Glutamatergic neuron (in vitro differentiated cells): ENCODE measurements around the gene KISS1. TPM values are rescaled to one million over a fixed set of nuclear protein-coding genes. Genes with fewer than 3 reads are reported as not detected.

Experiments
- DNase-seq: peaks from one replicate; pipeline ENCODE4 v3.0.0; 2022
- H3K27ac Mint-ChIP-seq: one replicate; pipeline ENCODE4 v1.8.0; 2020; ENCODE audit warnings: mild to moderate bottlenecking, mixed read lengths, inconsistent platforms; ENCODE audit not compliant: unreplicated experiment
- H3K27me3 Mint-ChIP-seq: one replicate; pipeline ENCODE4 v1.8.0; 2020; ENCODE audit warnings: mild to moderate bottlenecking, moderate library complexity, mixed read lengths, inconsistent platforms; ENCODE audit not compliant: unreplicated experiment
- H3K36me3 Mint-ChIP-seq: one replicate; pipeline ENCODE4 v1.8.0; 2020; ENCODE audit warnings: mild to moderate bottlenecking, mixed read lengths, inconsistent platforms; ENCODE audit not compliant: unreplicated experiment
- H3K4me1 Mint-ChIP-seq: one replicate; pipeline ENCODE4 v1.8.0; 2020; ENCODE audit warnings: mild to moderate bottlenecking, low read depth, mixed read lengths, inconsistent platforms; ENCODE audit not compliant: unreplicated experiment
- H3K4me3 Mint-ChIP-seq: one replicate; pipeline ENCODE4 v1.8.0; 2020; ENCODE audit warnings: mild to moderate bottlenecking, mixed read lengths, inconsistent platforms; ENCODE audit not compliant: unreplicated experiment
- H3K9me3 Mint-ChIP-seq: one replicate; pipeline ENCODE4 v1.8.0; 2020; ENCODE audit warnings: mild to moderate bottlenecking, moderate library complexity, mixed read lengths, inconsistent platforms; ENCODE audit not compliant: unreplicated experiment
- total RNA-seq: library from RNA; stranded (reverse); fragmentation: NEBNext Ultra II Directional; extraction: Animal tissue kit (Norgen Biotek cat#: 25700); gene quantifications from one replicate; pipeline ENCODE4 v1.2.1, GENCODE V29; 2021; ENCODE audit not compliant: unreplicated experiment
- TF ChIP-seq, protein P1 (sequence below): fragments of 200-600 bp; sonication (generic); IDR thresholded peaks from one replicate; pipeline ENCODE4 v1.5.0; 2021; ENCODE audit not compliant: partially characterized antibody, unreplicated experiment

KISS1 gene
- total RNA-seq, 1 donor from 2014 or later, result not detected

GRCh38 chr1:204170494-204171155 is 25.7 kb downstream of the KISS1 start:
- Mint-ChIP-seq H3K4me3 (no peak overlapping the region), H3K27me3 (no peaks in the 10 kb centered on the region), H3K4me1 (no peaks in the 10 kb centered on the region), H3K36me3 (peaks cover 9% of the 10 kb centered on the region), H3K27ac (no peak overlapping the region), H3K9me3 (no peaks in the 10 kb centered on the region)
- no peak for DNase-seq
- TF ChIP-seq, protein P1, sequence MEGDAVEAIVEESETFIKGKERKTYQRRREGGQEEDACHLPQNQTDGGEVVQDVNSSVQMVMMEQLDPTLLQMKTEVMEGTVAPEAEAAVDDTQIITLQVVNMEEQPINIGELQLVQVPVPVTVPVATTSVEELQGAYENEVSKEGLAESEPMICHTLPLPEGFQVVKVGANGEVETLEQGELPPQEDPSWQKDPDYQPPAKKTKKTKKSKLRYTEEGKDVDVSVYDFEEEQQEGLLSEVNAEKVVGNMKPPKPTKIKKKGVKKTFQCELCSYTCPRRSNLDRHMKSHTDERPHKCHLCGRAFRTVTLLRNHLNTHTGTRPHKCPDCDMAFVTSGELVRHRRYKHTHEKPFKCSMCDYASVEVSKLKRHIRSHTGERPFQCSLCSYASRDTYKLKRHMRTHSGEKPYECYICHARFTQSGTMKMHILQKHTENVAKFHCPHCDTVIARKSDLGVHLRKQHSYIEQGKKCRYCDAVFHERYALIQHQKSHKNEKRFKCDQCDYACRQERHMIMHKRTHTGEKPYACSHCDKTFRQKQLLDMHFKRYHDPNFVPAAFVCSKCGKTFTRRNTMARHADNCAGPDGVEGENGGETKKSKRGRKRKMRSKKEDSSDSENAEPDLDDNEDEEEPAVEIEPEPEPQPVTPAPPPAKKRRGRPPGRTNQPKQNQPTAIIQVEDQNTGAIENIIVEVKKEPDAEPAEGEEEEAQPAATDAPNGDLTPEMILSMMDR, result no peak

- Mint-ChIP-seq H3K27me3 (no peaks in the 10 kb centered on the region), H3K36me3 (peaks cover 9% of the 10 kb centered on the region), H3K4me1 (no peaks in the 10 kb centered on the region), H3K9me3 (no peaks in the 10 kb centered on the region), H3K4me3 (no peak overlapping the region), H3K27ac (no peak overlapping the region)
- TF ChIP-seq, protein P1, result no peak
- no peak for DNase-seq
These were observed 26.4 kb downstream of the KISS1 start for GRCh38 chr1:204169858-204170257.

DNA sequence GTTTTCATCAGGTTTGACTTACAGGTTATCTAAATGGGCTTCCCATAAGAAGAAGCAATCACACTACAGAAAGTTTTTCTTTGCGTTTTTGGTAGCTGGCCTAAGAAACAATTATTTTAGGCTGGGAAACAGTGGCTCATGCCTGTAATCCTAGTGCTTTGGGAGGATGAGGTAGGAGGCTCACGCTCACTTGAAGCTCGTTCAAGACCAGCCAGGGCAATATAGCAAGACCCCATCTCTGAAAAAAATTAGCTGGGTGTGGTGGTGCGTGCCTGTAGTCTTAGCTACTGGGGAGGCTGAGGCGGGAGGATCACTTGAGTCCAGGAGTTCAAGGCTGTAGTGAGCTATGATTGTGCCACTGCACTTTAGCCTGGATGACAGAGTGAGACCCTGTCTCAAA is 28.6 kb downstream of the KISS1 start:
- Mint-ChIP-seq H3K4me1 (no peaks in the 10 kb centered on the region), H3K36me3 (peaks cover 9% of the 10 kb centered on the region), H3K4me3 (no peak overlapping the region), H3K9me3 (no peaks in the 10 kb centered on the region), H3K27ac (no peak overlapping the region), H3K27me3 (peaks cover 3% of the 10 kb centered on the region)
- TF ChIP-seq, protein P1, result no peak
- no peak for DNase-seq

DNA sequence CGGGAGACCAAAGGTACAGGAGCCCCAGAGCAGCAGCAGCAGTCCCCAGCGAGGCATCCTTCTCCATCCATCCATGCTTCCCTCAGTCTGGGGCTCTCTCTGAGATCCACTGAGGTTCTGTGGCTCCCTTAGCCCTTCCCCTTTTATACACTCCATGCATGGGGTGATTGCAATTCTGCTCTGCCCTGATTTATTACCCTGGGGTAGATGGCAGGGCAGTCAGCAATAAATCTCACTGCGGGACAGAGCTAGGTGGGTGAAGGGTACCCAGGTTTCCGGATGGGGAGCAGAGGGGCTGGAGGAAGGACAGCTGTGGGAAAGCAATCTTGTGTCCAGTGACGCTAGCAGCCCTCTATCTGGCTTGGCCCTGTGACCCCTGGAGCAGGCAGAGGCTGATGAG is 30.1 kb downstream of the KISS1 start, which contains the start of gene REN:
Gene REN (minus strand): TSS at position 119 of the 400 bp plus-strand sequence. CDS start 44 bp downstream, at position 75.
- H3K4me3 Mint-ChIP-seq, result no peak within 1 kb of the TSS

More for the DNA sequence above, 30.1 kb downstream of the KISS1 start, which contains the start of gene REN:
- Mint-ChIP-seq H3K4me1 (no peaks in the 10 kb centered on the region), H3K36me3 (peaks cover 4% of the 10 kb centered on the region), H3K27me3 (peaks cover 3% of the 10 kb centered on the region), H3K27ac (no peak within 1 kb of the TSS), H3K9me3 (no peaks in the 10 kb centered on the region)
- DNase-seq, result no peak
- TF ChIP-seq, protein P1, result no peak
